IPS DF 6.9 (cell line): Measurements from ENCODE around the gene SLC38A7.
"Not testable (repeated sequence)": the region's sequence is repeated elsewhere in the genome, so short reads cannot be mapped to it uniquely, and the experiment has no call there.

ENCODE experiments used
- DNase-seq: peaks from one replicate; pipeline ENCODE4 v3.0.0-alpha.2; 2013; ENCODE audit warnings: low read depth, low spot score
- H3K27ac ChIP-seq: one replicate; pipeline ENCODE4 v1.5.1; 2013; ENCODE audit warnings: low read length, control low read depth
- H3K27me3 ChIP-seq: 2 replicates; pipeline ENCODE4 v1.6.1; 2013; ENCODE audit warnings: mild to moderate bottlenecking, low read length; ENCODE audit not compliant: control insufficient read depth, insufficient read depth
- H3K36me3 ChIP-seq: 2 replicates; pipeline ENCODE4 v1.6.1; 2013; ENCODE audit warnings: low read length; ENCODE audit not compliant: control insufficient read depth, insufficient read depth
- H3K4me1 ChIP-seq: 2 replicates; pipeline ENCODE4 v1.6.1; 2013; ENCODE audit warnings: low read length; ENCODE audit not compliant: control insufficient read depth, insufficient read depth
- H3K4me3 ChIP-seq: 2 replicates; pipeline ENCODE4 v1.5.1; 2013; ENCODE audit warnings: mild to moderate bottlenecking, low read length
- H3K9me3 ChIP-seq: 2 replicates; pipeline ENCODE4 v1.6.1; 2013; ENCODE audit warnings: low read length, inconsistent platforms; ENCODE audit not compliant: control insufficient read depth, insufficient read depth
- WGBS: extraction: QIAGEN DNeasy Blood & Tissue Kit; methylation state at CpG from one replicate; pipeline ENCODE4 v1.1.7; 2013; ENCODE audit warnings: mixed read lengths, missing lambda C conversion rate; ENCODE audit not compliant: insufficient read length, insufficient coverage; 5-methylcytosine and 5-hydroxymethylcytosine counted together

The SLC38A7 gene

GRCh38 chr16:58637021-58637420 lies 47.5 kb downstream of the SLC38A7 start:
- WGBS: no CpG with 5 or more reads among the region's 6 CpGs
- H3K4me1 ChIP-seq, H3K4me3 ChIP-seq, H3K36me3 ChIP-seq, H3K9me3 ChIP-seq, H3K27ac ChIP-seq, H3K27me3 ChIP-seq, DNase-seq: not testable (repeated sequence)

GRCh38 chr16:58636466-58636865 lies 48.1 kb downstream of the SLC38A7 start:
- 100% methylated on average over 1 of the region's 4 CpGs for WGBS

GRCh38 chr16:58635502-58635901 lies 49.1 kb downstream of the SLC38A7 start:
- no peaks in the 10 kb centered on the region for H3K27me3 ChIP-seq
- no peak overlapping the region for H3K27ac ChIP-seq
- H3K4me1 ChIP-seq: no peaks in the 10 kb centered on the region
- WGBS: no CpG with 5 or more reads among the region's 4 CpGs
- no peaks in the 10 kb centered on the region for H3K36me3 ChIP-seq
- DNase-seq: no peak
- H3K9me3 ChIP-seq: no peaks in the 10 kb centered on the region
- no peak overlapping the region for H3K4me3 ChIP-seq

More at GRCh38 chr16:58636466-58636865, 48.1 kb downstream of the SLC38A7 start:
- Histone ChIP-seq H3K4me1 (no peaks in the 10 kb centered on the region), H3K4me3 (no peak overlapping the region), H3K36me3 (no peaks in the 10 kb centered on the region), H3K27ac (no peak overlapping the region), H3K27me3 (no peaks in the 10 kb centered on the region), H3K9me3 (no peaks in the 10 kb centered on the region)
- DNase-seq: no peak

DNA sequence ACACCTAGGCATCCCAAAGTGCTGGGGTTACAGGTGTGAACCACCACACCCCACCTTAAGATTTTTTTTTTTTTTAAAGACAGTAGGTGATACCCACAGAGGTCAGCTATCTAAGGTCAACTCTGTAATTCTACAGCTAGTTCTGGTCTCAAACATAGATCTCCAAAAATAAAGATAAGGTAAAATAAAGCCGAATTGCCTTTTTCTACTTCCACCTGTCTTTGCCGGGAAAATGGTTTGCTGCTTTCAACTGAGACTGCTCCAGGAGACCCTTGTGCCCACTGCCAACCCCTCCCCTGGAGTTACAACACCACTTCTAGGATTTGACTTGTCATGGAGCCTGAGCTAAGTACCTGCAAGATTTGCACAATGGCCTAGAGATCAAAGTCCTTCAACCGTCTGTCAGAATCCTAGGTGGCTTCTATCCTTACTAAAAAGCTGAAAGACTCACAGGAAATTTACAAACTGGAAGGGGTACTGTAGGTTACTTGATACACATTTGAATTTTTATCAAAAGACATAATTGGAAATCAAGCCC lies 50.2 kb downstream of the SLC38A7 start:
- no CpG with 5 or more reads among the region's 3 CpGs for WGBS
- Histone ChIP-seq H3K9me3 (no peaks in the 10 kb centered on the region), H3K4me3 (no peak overlapping the region), H3K36me3 (no peaks in the 10 kb centered on the region), H3K4me1 (no peaks in the 10 kb centered on the region), H3K27me3 (no peaks in the 10 kb centered on the region), H3K27ac (no peak overlapping the region)
- no peak for DNase-seq

DNA sequence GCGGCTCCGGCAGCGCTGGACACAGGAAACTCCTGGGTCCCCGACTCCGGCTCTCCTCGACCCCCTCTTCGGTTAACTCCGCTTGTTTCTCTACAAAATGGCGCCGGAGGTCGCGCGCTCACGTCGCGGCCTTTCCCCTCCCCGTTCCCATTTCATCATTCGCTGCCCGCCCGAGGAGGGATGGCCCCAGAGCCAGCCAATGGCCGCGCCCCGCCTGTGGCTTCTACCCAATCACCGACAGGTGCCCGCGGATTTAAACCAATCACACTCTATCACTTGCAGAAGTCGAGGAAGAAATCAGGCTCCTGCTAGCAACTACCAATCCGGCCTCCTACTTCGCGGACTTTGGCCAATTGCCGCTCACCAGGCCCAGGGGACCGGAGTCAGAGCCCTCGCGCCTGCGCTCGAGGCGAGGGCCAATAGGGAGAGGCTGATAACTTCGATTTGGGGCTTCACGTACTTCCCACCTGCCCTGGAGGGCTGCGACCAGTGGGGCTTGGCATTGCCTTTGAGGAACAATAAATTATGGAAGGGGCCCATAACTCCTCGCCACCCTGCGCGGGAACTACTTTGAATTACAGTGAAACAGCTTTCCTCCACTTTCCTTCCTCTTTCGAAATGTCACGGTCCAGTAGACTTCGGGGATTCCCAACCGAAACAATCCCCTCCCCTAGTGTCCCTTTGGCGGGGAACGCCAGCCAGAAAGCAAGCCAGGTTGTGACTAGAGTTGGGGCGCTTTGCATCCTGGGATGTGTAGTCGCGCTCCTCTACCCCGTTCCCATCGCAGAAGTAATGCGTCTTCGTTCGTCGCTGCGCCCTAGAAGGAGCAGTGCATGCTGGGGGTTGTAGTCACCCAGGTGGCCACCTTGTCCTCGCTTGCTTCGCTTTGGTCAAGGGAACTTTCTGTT lies 54.6 kb downstream of the SLC38A7 start, which contains the start of gene CNOT1:
CNOT1 (minus strand) TSS at position 94 of the 908 bp plus-strand sequence. CDS start 30,489 bp downstream, outside the sequence.
- no CpG with 5 or more reads among the region's 61 CpGs for WGBS
- Histone ChIP-seq H3K27ac (no peak within 1 kb of the TSS), H3K9me3 (no peaks in the 10 kb centered on the region), H3K4me1 (no peaks in the 10 kb centered on the region), H3K4me3 (peak within 1 kb of the TSS; percentile 81), H3K36me3 (no peaks in the 10 kb centered on the region), H3K27me3 (no peaks in the 10 kb centered on the region)
- peak; percentile 98 for DNase-seq

GRCh38 chr16:58628845-58629732 lies 55.5 kb downstream of the SLC38A7 start:
- H3K4me1 ChIP-seq: no peaks in the 10 kb centered on the region
- H3K27me3 ChIP-seq: no peaks in the 10 kb centered on the region
- no peaks in the 10 kb centered on the region for H3K9me3 ChIP-seq
- DNase-seq: no peak
- peak overlapping the region; percentile 81 for H3K4me3 ChIP-seq
- 0 out of 2 replicates have a peak, but pooled peaks cover 2% of the 10 kb centered on the region for H3K36me3 ChIP-seq
- H3K27ac ChIP-seq: no peak overlapping the region
- WGBS: no CpG with 5 or more reads among the region's 53 CpGs

DNA sequence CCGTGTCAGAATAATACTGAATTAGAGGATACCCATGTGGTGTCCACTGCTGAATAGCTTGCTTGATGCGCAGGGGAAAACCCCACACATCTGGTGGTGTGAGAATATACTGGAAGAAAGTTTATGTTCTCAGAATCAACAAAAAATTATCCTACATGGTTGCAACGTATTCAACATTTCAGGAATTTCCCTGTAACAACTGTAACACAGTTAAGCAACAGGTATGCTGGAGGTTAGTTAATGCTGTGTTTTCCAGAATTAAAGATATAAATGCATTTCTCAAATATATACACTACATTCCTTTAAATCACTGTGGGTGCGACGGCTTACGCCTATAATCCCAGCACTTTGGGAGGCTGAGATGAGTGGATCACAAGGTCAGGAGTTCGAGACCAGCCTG lies 60.4 kb downstream of the SLC38A7 start:
- no CpG with 5 or more reads among the region's 7 CpGs for WGBS
- H3K27ac ChIP-seq: no peak overlapping the region
- no peaks in the 10 kb centered on the region for H3K4me1 ChIP-seq
- no peaks in the 10 kb centered on the region for H3K27me3 ChIP-seq
- H3K9me3 ChIP-seq: no peaks in the 10 kb centered on the region
- H3K4me3 ChIP-seq: no peak overlapping the region
- no peak for DNase-seq
- H3K36me3 ChIP-seq: peaks cover 8% of the 10 kb centered on the region; the same call in 1 of the 2 replicates

DNA sequence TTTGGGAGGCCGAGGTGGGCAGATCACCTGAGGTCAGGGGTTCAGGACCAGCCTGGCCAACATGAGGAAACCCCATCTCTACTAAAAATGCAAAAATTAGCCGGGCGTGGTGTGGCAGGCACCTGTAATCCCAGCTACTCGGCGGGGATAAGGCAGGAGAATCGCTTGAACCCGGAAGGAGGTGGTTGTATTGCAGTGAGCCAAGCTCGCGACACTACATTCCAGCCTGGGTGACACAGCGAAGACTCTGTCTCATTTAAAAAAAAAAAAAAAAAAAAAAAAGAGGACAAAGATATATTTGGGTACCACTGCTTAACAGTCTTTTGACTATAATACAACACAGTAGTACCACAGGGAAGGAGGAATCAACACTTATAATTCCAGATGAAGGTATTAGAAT lies 64.2 kb downstream of the SLC38A7 start:
- H3K36me3 ChIP-seq: peaks cover 8% of the 10 kb centered on the region; the same call in 1 of the 2 replicates
- no peak for DNase-seq
- WGBS: no CpG with 5 or more reads among the region's 10 CpGs

GRCh38 chr16:58615280-58615679 lies 69.3 kb downstream of the SLC38A7 start:
- no CpG with 5 or more reads among the region's 3 CpGs for WGBS
- H3K4me3 ChIP-seq: no peak overlapping the region
- DNase-seq: no peak
- H3K9me3 ChIP-seq: no peaks in the 10 kb centered on the region
- H3K27me3 ChIP-seq: no peaks in the 10 kb centered on the region
- 0 out of 2 replicates have a peak, but pooled peaks cover under 1% of the 10 kb centered on the region for H3K36me3 ChIP-seq
- no peaks in the 10 kb centered on the region for H3K4me1 ChIP-seq
- H3K27ac ChIP-seq: no peak overlapping the region

More for the DNA sequence above, 64.2 kb downstream of the SLC38A7 start:
- Histone ChIP-seq H3K4me1 (no peaks in the 10 kb centered on the region), H3K9me3 (no peaks in the 10 kb centered on the region), H3K4me3 (no peak overlapping the region), H3K27ac (no peak overlapping the region), H3K27me3 (no peaks in the 10 kb centered on the region)
